Measurements from ENCODE around the gene MORN5. TPM values are rescaled to one million over a fixed set of nuclear protein-coding genes. Genes with fewer than 3 reads are reported as not detected.
A peak's percentile ranks its signal among the peaks of the same experiment; 100 is the strongest.

The MORN5 gene
- not detected in 2 replicates for total RNA-seq (2014; rRNA removed; shearing (Covaris generic); ENCODE audit: low replicate concordance)

GRCh38 chr9:122159026-122159924 is at the start of gene MORN5, which contains the start of gene NDUFA8:
MORN5 (plus strand) TSS chr9:122159908; CDS start chr9:122159973, 65 bp downstream.
NDUFA8 (minus strand) TSS chr9:122159779; CDS start chr9:122159677, 102 bp downstream.
- H3K79me2 ChIP-seq (ENCODE audit: low read length): peaks cover 51% of the 10 kb centered on the region
- H4K20me1 ChIP-seq (ENCODE audit: insufficient read depth, low read depth, low read length): no peaks in the 10 kb centered on the region
- no peaks in the 10 kb centered on the region for H3K9me2 ChIP-seq (replicated peaks; ENCODE audit: insufficient read depth, low read length)
- peaks cover 8% of the 10 kb centered on the region; the same call in 1 of the 2 replicates for H3K9me3 ChIP-seq (ENCODE audit: low read length)
- H2AFZ ChIP-seq (ENCODE audit: low read length): peak within 1 kb of the TSS; percentile 58
- H3K36me3 ChIP-seq (ENCODE audit: insufficient read depth, low read length): no peaks in the 10 kb centered on the region; the same call in 1 of the 2 replicates
- DNase-seq: peak; percentile 97
- peak within 1 kb of the TSS; percentile 89 for H3K9ac ChIP-seq (ENCODE audit: low read length)
- H3K4me1 ChIP-seq (ENCODE audit: low read length): peaks cover 32% of the 10 kb centered on the region
- H3K27me3 ChIP-seq (ENCODE audit: low read length): no peaks in the 10 kb centered on the region
- H3K4me2 ChIP-seq (ENCODE audit: low read depth, low read length, poor library complexity, severe bottlenecking): peak within 1 kb of the TSS; percentile 90
- H3K27ac ChIP-seq (ENCODE audit: low read length): peak within 1 kb of the TSS; percentile 7; the same call in 1 of the 2 replicates
- H3K4me3 ChIP-seq (ENCODE audit: low read length): peak within 1 kb of the TSS; percentile 76

DNA sequence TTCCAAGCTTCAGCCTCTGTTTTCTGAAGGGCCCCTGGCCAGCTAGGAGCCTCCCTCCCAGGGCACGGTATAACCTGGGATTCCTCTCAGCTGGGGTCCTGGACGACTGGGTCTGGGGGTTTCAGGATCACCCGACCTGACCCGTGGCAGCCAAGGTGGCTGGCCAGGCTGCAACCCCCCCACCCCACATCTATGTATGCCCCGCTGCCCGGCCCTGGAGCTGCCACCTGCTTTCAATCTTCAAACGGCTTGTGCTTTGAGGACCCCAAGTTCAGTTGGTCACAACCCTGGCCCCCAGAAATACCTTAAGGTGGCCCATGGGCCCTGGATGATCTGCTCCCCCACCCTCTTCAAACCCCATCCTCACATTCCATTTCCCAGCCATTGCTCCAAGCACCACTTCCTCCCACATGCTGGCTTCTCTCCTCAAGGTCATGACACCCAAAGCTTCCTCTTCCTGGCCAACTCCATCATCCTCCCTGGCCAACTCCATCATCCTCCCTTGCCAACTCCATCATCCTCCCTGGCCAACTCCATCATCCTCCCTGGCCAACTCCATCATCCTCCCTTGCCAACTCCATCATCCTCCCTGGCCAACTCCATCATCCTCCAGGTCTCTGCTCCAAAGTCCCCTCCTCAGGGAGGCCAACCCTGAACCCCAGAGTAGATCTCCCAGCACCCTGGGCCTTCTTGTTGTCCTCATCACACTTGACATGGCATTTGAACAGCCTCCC is 49.4 kb upstream of the MORN5 start:
- no peak for DNase-seq
- no peaks in the 10 kb centered on the region for H3K79me2 ChIP-seq (ENCODE audit: low read length)
- H3K27ac ChIP-seq (ENCODE audit: low read length): no peak overlapping the region
- H3K27me3 ChIP-seq (ENCODE audit: low read length): no peaks in the 10 kb centered on the region
- no peaks in the 10 kb centered on the region for H3K9me3 ChIP-seq (ENCODE audit: low read length)
- no peaks in the 10 kb centered on the region for H4K20me1 ChIP-seq (ENCODE audit: insufficient read depth, low read depth, low read length)
- no peak overlapping the region for H2AFZ ChIP-seq (ENCODE audit: low read length)
- H3K36me3 ChIP-seq (ENCODE audit: insufficient read depth, low read length): no peaks in the 10 kb centered on the region
- peaks cover 4% of the 10 kb centered on the region; the same call in 1 of the 2 replicates for H3K4me1 ChIP-seq (ENCODE audit: low read length)
- no peak overlapping the region for H3K4me3 ChIP-seq (ENCODE audit: low read length)
- no peak overlapping the region for H3K4me2 ChIP-seq (ENCODE audit: low read depth, low read length, poor library complexity, severe bottlenecking)
- H3K9me2 ChIP-seq (replicated peaks; ENCODE audit: insufficient read depth, low read length): no peaks in the 10 kb centered on the region
- no peak overlapping the region for H3K9ac ChIP-seq (ENCODE audit: low read length)

- H3K4me1 ChIP-seq (ENCODE audit: low read length): peaks cover 4% of the 10 kb centered on the region; the same call in 1 of the 2 replicates
- no peak overlapping the region for H3K4me3 ChIP-seq (ENCODE audit: low read length)
- no peaks in the 10 kb centered on the region for H3K36me3 ChIP-seq (ENCODE audit: insufficient read depth, low read length)
- DNase-seq: no peak
- no peak overlapping the region for H3K4me2 ChIP-seq (ENCODE audit: low read depth, low read length, poor library complexity, severe bottlenecking)
- no peaks in the 10 kb centered on the region for H3K9me2 ChIP-seq (replicated peaks; ENCODE audit: insufficient read depth, low read length)
- H3K9ac ChIP-seq (ENCODE audit: low read length): no peak overlapping the region
- no peaks in the 10 kb centered on the region for H3K79me2 ChIP-seq (ENCODE audit: low read length)
- H4K20me1 ChIP-seq (ENCODE audit: insufficient read depth, low read depth, low read length): no peaks in the 10 kb centered on the region
- H3K27ac ChIP-seq (ENCODE audit: low read length): no peak overlapping the region
- H3K27me3 ChIP-seq (ENCODE audit: low read length): no peaks in the 10 kb centered on the region
- H3K9me3 ChIP-seq (ENCODE audit: low read length): no peaks in the 10 kb centered on the region
- H2AFZ ChIP-seq (ENCODE audit: low read length): no peak overlapping the region
Measured at GRCh38 chr9:122111413-122112085, 48.2 kb upstream of the MORN5 start.

GRCh38 chr9:122112238-122112637 is 47.5 kb upstream of the MORN5 start:
- Histone ChIP-seq H3K9me3 (ENCODE audit: low read length) (no peaks in the 10 kb centered on the region), H3K27me3 (ENCODE audit: low read length) (no peaks in the 10 kb centered on the region), H3K4me2 (ENCODE audit: low read depth, low read length, poor library complexity, severe bottlenecking) (no peak overlapping the region), H4K20me1 (ENCODE audit: insufficient read depth, low read depth, low read length) (no peaks in the 10 kb centered on the region), H3K4me1 (ENCODE audit: low read length) (peaks cover 4% of the 10 kb centered on the region; the same call in 1 of the 2 replicates), H2AFZ (ENCODE audit: low read length) (no peak overlapping the region), H3K79me2 (ENCODE audit: low read length) (no peaks in the 10 kb centered on the region), H3K36me3 (ENCODE audit: insufficient read depth, low read length) (no peaks in the 10 kb centered on the region), H3K9me2 (replicated peaks; ENCODE audit: insufficient read depth, low read length) (no peaks in the 10 kb centered on the region), H3K9ac (ENCODE audit: low read length) (no peak overlapping the region), H3K27ac (ENCODE audit: low read length) (no peak overlapping the region), H3K4me3 (ENCODE audit: low read length) (no peak overlapping the region)
- DNase-seq: no peak

- Histone ChIP-seq H3K9me2 (replicated peaks; ENCODE audit: insufficient read depth, low read length) (no peaks in the 10 kb centered on the region), H3K9me3 (ENCODE audit: low read length) (no peaks in the 10 kb centered on the region), H3K27me3 (ENCODE audit: low read length) (no peaks in the 10 kb centered on the region), H3K4me3 (ENCODE audit: low read length) (no peak overlapping the region), H2AFZ (ENCODE audit: low read length) (no peak overlapping the region), H3K79me2 (ENCODE audit: low read length) (no peaks in the 10 kb centered on the region), H3K4me1 (ENCODE audit: low read length) (peaks cover 4% of the 10 kb centered on the region; the same call in 1 of the 2 replicates), H4K20me1 (ENCODE audit: insufficient read depth, low read depth, low read length) (no peaks in the 10 kb centered on the region), H3K9ac (ENCODE audit: low read length) (no peak overlapping the region), H3K4me2 (ENCODE audit: low read depth, low read length, poor library complexity, severe bottlenecking) (no peak overlapping the region), H3K36me3 (ENCODE audit: insufficient read depth, low read length) (no peaks in the 10 kb centered on the region), H3K27ac (ENCODE audit: low read length) (no peak overlapping the region)
- no peak for DNase-seq
Measured at GRCh38 chr9:122113574-122113973, 46.1 kb upstream of the MORN5 start.

DNA sequence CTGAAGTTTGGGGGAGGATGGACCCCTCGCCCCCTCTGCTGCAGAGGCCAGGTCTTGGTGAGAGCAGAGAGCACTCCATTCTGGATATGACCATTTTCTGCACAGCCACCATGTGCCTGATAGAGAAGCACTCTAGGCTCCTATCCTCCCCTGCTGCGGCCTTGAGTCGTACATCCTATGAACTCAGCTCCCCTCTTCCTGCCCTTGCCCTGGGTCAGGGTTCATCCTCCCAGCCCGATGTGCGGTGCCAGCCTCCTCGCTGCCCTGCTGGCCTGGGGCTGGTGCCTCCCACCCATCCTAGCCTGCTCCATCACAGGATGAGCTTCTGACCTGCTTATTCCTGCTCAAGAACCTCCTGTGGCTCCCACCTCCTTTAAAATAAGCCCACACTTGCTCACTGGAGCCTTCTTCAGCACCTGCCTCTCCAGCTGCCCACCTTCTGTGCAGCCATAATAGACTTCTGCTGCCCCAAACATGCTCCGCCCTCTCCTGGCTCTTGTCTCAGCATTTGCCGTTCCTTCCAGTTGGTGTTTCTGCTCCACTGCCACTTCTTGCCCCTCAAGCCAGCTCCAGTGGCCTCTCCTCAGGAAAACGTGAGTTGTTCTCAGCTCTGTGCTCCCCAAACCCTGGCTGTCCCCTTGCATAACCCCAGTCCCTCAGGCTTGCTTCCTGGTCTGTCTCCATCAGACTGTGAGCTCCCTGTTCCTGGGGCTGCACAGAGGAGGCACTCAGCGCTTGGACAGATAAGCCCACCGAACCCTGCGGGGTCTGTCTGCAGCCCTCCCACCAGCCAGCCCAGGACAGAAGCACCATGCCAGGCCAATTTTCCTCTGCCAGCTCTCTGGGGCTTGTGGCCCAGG is 44.3 kb upstream of the MORN5 start:
- peaks cover 4% of the 10 kb centered on the region; the same call in 1 of the 2 replicates for H3K4me1 ChIP-seq (ENCODE audit: low read length)
- no peaks in the 10 kb centered on the region for H3K36me3 ChIP-seq (ENCODE audit: insufficient read depth, low read length)
- H3K9me3 ChIP-seq (ENCODE audit: low read length): no peaks in the 10 kb centered on the region
- DNase-seq: no peak
- H2AFZ ChIP-seq (ENCODE audit: low read length): no peak overlapping the region
- no peak overlapping the region for H3K4me2 ChIP-seq (ENCODE audit: low read depth, low read length, poor library complexity, severe bottlenecking)
- no peaks in the 10 kb centered on the region for H3K9me2 ChIP-seq (replicated peaks; ENCODE audit: insufficient read depth, low read length)
- no peaks in the 10 kb centered on the region for H3K27me3 ChIP-seq (ENCODE audit: low read length)
- no peak overlapping the region for H3K4me3 ChIP-seq (ENCODE audit: low read length)
- no peak overlapping the region for H3K27ac ChIP-seq (ENCODE audit: low read length)
- H3K79me2 ChIP-seq (ENCODE audit: low read length): no peaks in the 10 kb centered on the region
- no peak overlapping the region for H3K9ac ChIP-seq (ENCODE audit: low read length)
- no peaks in the 10 kb centered on the region for H4K20me1 ChIP-seq (ENCODE audit: insufficient read depth, low read depth, low read length)

DNA sequence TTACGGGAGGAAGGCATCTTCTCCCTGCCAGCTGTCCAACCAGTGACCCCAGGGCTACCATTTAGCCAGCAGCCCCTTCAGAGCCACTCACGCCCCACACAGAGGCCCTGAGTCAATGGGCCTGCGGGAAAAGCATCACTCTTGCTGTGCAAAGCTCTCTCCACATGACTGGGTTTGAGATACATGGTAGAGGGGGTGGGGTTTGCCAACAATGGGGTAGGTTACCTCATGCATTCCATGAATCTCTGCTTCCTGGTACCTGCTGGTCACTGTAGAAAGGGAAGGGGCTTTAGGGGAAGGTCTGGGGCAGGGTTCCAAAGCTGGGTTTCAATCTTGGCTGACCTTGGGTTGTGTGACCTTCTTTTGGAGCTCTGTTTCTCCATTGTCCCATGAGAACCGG is 43.7 kb upstream of the MORN5 start:
- H3K9me2 ChIP-seq (replicated peaks; ENCODE audit: insufficient read depth, low read length): no peaks in the 10 kb centered on the region
- no peaks in the 10 kb centered on the region for H3K36me3 ChIP-seq (ENCODE audit: insufficient read depth, low read length)
- no peaks in the 10 kb centered on the region for H3K27me3 ChIP-seq (ENCODE audit: low read length)
- no peak overlapping the region for H3K9ac ChIP-seq (ENCODE audit: low read length)
- H2AFZ ChIP-seq (ENCODE audit: low read length): no peak overlapping the region
- no peak overlapping the region for H3K4me2 ChIP-seq (ENCODE audit: low read depth, low read length, poor library complexity, severe bottlenecking)
- H3K4me3 ChIP-seq (ENCODE audit: low read length): no peak overlapping the region
- H3K79me2 ChIP-seq (ENCODE audit: low read length): no peaks in the 10 kb centered on the region
- no peak for DNase-seq
- peaks cover 4% of the 10 kb centered on the region; the same call in 1 of the 2 replicates for H3K4me1 ChIP-seq (ENCODE audit: low read length)
- no peaks in the 10 kb centered on the region for H4K20me1 ChIP-seq (ENCODE audit: insufficient read depth, low read depth, low read length)
- no peaks in the 10 kb centered on the region for H3K9me3 ChIP-seq (ENCODE audit: low read length)
- no peak overlapping the region for H3K27ac ChIP-seq (ENCODE audit: low read length)
